OCI-LY3 (cell line): ENCODE results near the gene TLL2.

ENCODE experiments used
- EZH2phosphoT487 ChIP-seq: fragments of 200-600 bp; shearing (Covaris generic); IDR thresholded peaks from 2 replicates; pipeline ENCODE4 v1.6.1; 2018; ENCODE audit warnings: antibody characterized with exemption, mixed run types, low read depth
- TF ChIP-seq, protein P1 (sequence below): fragments of 200-600, 300-600 bp; sonication (generic); IDR thresholded peaks from 2 replicates; pipeline ENCODE4 v1.5.1; 2014; ENCODE audit warnings: antibody characterized with exemption, low read length, low read depth

DNA sequence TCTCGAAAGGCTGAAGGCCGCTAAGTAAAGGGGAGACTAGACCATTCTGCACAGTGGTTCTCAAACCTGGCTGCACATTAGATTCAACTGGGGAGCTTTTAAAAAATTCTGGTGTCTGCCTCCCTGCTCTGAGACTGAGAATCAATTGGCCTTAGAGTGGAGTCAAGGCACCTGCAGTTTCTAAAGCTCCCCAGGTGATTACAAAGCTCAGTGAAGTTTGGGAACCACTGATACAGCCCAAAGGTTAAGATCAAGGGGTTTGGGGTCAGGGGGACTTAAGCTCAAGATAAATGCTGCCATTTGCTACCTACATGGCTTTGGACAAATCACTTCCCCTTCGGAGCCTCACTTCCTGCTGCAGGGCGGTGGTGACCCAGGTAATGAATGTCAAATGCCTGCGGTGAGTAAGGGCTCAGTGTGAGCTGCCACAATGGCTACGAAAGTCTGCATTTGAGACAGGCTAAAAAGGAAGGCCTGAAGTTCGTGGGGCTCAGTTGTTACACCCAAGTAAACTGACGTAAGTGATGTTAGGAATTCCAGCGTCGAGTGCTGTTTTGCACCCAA, 72.3 kb downstream of the TLL2 start:
- TF ChIP-seq, protein P1, sequence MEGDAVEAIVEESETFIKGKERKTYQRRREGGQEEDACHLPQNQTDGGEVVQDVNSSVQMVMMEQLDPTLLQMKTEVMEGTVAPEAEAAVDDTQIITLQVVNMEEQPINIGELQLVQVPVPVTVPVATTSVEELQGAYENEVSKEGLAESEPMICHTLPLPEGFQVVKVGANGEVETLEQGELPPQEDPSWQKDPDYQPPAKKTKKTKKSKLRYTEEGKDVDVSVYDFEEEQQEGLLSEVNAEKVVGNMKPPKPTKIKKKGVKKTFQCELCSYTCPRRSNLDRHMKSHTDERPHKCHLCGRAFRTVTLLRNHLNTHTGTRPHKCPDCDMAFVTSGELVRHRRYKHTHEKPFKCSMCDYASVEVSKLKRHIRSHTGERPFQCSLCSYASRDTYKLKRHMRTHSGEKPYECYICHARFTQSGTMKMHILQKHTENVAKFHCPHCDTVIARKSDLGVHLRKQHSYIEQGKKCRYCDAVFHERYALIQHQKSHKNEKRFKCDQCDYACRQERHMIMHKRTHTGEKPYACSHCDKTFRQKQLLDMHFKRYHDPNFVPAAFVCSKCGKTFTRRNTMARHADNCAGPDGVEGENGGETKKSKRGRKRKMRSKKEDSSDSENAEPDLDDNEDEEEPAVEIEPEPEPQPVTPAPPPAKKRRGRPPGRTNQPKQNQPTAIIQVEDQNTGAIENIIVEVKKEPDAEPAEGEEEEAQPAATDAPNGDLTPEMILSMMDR = no peak
- TF ChIP-seq EZH2phosphoT487 = no peak
